GM23338 (cell line): ENCODE data around the gene SERGEF. TPM values are rescaled to one million over a fixed set of nuclear protein-coding genes. Genes with fewer than 3 reads are reported as not detected.

ENCODE experiments used
- ATAC-seq: fragments of 200-7000 bp; cut with Tn5 transposase; 3 replicates; pipeline ENCODE4 v1.9.1; 2020
- DNase-seq: peaks from one replicate; pipeline ENCODE4 v3.0.0-alpha.2; 2015; ENCODE audit warnings: low spot score
- H2AFZ ChIP-seq: fragments of 200-600 bp; sonication (generic); 2 replicates; pipeline ENCODE4 v1.8.0; 2016; ENCODE audit warnings: antibody characterized with exemption, mild to moderate bottlenecking, moderate library complexity
- H3F3A ChIP-seq: fragments of 200-600 bp; sonication (generic); replicated peaks from 2 replicates; pipeline ENCODE4 v1.8.0; 2017; ENCODE audit warnings: antibody characterized with exemption, mixed run types, low read depth
- H3K27ac ChIP-seq: fragments of 200-600 bp; sonication (generic); 2 replicates; pipeline ENCODE4 v1.6.1; 2016; ENCODE audit warnings: low read depth
- H3K27me3 ChIP-seq: fragments of 200-600 bp; sonication (generic); 2 replicates; pipeline ENCODE4 v1.8.0; 2016; ENCODE audit warnings: mild to moderate bottlenecking, mixed run types, moderate library complexity; ENCODE audit not compliant: insufficient read depth
- H3K36me3 ChIP-seq: fragments of 200-600 bp; sonication (generic); 2 replicates; pipeline ENCODE4 v1.8.0; 2016; ENCODE audit warnings: mild to moderate bottlenecking; ENCODE audit not compliant: insufficient read depth
- H3K4me1 ChIP-seq: fragments of 200-600 bp; sonication (generic); 2 replicates; pipeline ENCODE4 v1.8.0; 2016; ENCODE audit warnings: mild to moderate bottlenecking, moderate library complexity; ENCODE audit not compliant: insufficient read depth
- H3K4me2 ChIP-seq: fragments of 200-600 bp; sonication (generic); 2 replicates; pipeline ENCODE4 v1.7.1; 2017; ENCODE audit warnings: mixed run types
- H3K4me3 ChIP-seq: fragments of 200-600 bp; sonication (generic); 2 replicates; pipeline ENCODE4 v1.6.1; 2016; ENCODE audit warnings: mixed run types
- H3K79me2 ChIP-seq: fragments of 200-600 bp; sonication (generic); replicated peaks from 2 replicates; pipeline ENCODE4 v1.8.0; 2017; ENCODE audit warnings: mild to moderate bottlenecking; ENCODE audit not compliant: insufficient read depth
- H3K9me2 ChIP-seq: fragments of 200-600 bp; sonication (generic); 2 replicates; pipeline ENCODE4 v1.8.0; 2017; ENCODE audit not compliant: insufficient read depth
- H4K20me1 ChIP-seq: fragments of 200-600 bp; sonication (generic); replicated peaks from 2 replicates; pipeline ENCODE4 v1.8.0; 2017; ENCODE audit warnings: mild to moderate bottlenecking; ENCODE audit not compliant: insufficient read depth
- H3K27ac Mint-ChIP-seq: 2 replicates; pipeline ENCODE4 v1.8.0; 2020; ENCODE audit warnings: inconsistent platforms, mild to moderate bottlenecking, moderate library complexity, mixed read lengths
- H3K27me3 Mint-ChIP-seq: 3 replicates; pipeline ENCODE4 v1.8.0; 2022; ENCODE audit warnings: low read depth, mild to moderate bottlenecking, moderate library complexity, mixed read lengths, inconsistent platforms; ENCODE audit not compliant: insufficient read depth, poor library complexity
- H3K36me3 Mint-ChIP-seq: 3 replicates; pipeline ENCODE4 v1.8.0; 2021; ENCODE audit warnings: low read depth, mild to moderate bottlenecking, inconsistent platforms, moderate library complexity, mixed read lengths
- H3K4me1 Mint-ChIP-seq: 3 replicates; pipeline ENCODE4 v1.8.0; 2020; ENCODE audit warnings: mild to moderate bottlenecking, inconsistent platforms, mixed read lengths
- H3K4me3 Mint-ChIP-seq: 3 replicates; pipeline ENCODE4 v1.8.0; 2021; ENCODE audit warnings: moderate library complexity, mild to moderate bottlenecking, inconsistent platforms, mixed read lengths
- H3K9me3 Mint-ChIP-seq: 3 replicates; pipeline ENCODE4 v1.8.0; 2020; ENCODE audit warnings: moderate library complexity, mild to moderate bottlenecking, inconsistent platforms, mixed read lengths
- EZH2 ChIP-seq: fragments of 200-600 bp; sonication (generic); IDR thresholded peaks from one replicate; pipeline ENCODE4 v1.8.0; 2017; ENCODE audit warnings: antibody characterized with exemption, mild to moderate bottlenecking, low read depth; ENCODE audit not compliant: unreplicated experiment
- EZH2phosphoT487 ChIP-seq: fragments of 200-600 bp; sonication (generic); IDR thresholded peaks from one replicate; pipeline ENCODE4 v1.8.1; 2018; ENCODE audit warnings: antibody characterized with exemption; ENCODE audit not compliant: unreplicated experiment
- JUNB ChIP-seq: IDR thresholded peaks from one replicate; pipeline ENCODE4 v1.6.1; 2016; ENCODE audit warnings: antibody characterized with exemption; ENCODE audit not compliant: unreplicated experiment
- NANOG ChIP-seq: IDR thresholded peaks from 2 replicates; pipeline ENCODE4 v1.6.1; 2016; ENCODE audit warnings: antibody characterized with exemption, borderline replicate concordance
- POLR2AphosphoS5 ChIP-seq: IDR thresholded peaks from 2 replicates; pipeline ENCODE4 v1.6.1; 2016; ENCODE audit warnings: antibody characterized with exemption, low read depth
- ZNF114 ChIP-seq: fragments of 250-450 bp; sonication (Bioruptor Pico); IDR thresholded peaks from 2 replicates; pipeline ENCODE4 v1.5.0; 2020; ENCODE audit warnings: mild to moderate bottlenecking, moderate library complexity
- polyA plus RNA-seq: library from polyadenylated mRNA; unstranded; fragments of >200 nt; fragmentation: Nextera tagmentation; extraction: Ambion mirVana; gene quantifications from 2 replicates; pipeline ENCODE4 v1.2.1, GENCODE V29; 2016
- total RNA-seq: library from RNA; depleted of rRNA; stranded (reverse); fragments of >200 nt; shearing (Covaris generic); gene quantifications from 2 replicates; pipeline ENCODE4 v1.2.3, GENCODE V29; 2014
- TF ChIP-seq, protein P1 (sequence below), 2 experiments: fragments of 200-600 bp in 1 of 2; sonication (generic) in 1 of 2; conservative IDR thresholded peaks; 2 replicates each; pipeline versions ENCODE4 v1.5.1 to v1.6.1; 2016 to 2017; ENCODE audit warnings: antibody characterized with exemption in 2 of 2, low read depth in 2 of 2, mild to moderate bottlenecking in 2 of 2, moderate library complexity in 1 of 2
- TF ChIP-seq, protein P2 (sequence below): IDR thresholded peaks from 2 replicates; pipeline ENCODE4 v1.6.1; 2016; ENCODE audit warnings: antibody characterized with exemption
- TF ChIP-seq, protein P3 (sequence below): fragments of 250-450 bp; sonication (Bioruptor Pico); IDR thresholded peaks from 2 replicates; pipeline ENCODE4 v1.5.0; 2020; ENCODE audit warnings: mild to moderate bottlenecking, moderate library complexity
- TF ChIP-seq, protein P4 (sequence below): IDR thresholded peaks from one replicate; pipeline ENCODE4 v1.6.1; 2018; ENCODE audit warnings: antibody characterized with exemption; ENCODE audit not compliant: unreplicated experiment

Gene SERGEF
- total and polyA plus RNA-seq, 2 experiments from 2014 or later, result 24.2 to 27.9 TPM

DNA sequence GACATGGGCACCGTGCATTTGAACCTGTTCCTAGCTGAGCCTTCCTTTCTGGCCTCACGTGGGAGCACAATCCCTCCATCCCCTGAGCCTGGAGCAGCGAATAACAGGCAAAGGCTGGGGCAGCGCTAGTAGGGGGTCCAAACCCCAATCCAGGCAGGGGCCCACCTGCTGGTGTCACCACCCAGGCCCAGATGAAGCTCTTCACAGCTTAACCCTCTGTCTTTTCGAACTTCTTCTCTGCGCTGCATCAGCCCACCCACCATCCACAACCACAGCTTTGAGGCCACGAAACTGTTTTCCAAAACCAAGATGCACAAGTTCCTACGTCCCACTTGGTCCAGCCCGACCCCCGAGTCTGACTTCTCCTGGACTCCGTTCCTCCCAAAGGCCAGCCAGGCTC, 266.8 kb downstream of the SERGEF start (continued):
- TF ChIP-seq, protein P1, sequence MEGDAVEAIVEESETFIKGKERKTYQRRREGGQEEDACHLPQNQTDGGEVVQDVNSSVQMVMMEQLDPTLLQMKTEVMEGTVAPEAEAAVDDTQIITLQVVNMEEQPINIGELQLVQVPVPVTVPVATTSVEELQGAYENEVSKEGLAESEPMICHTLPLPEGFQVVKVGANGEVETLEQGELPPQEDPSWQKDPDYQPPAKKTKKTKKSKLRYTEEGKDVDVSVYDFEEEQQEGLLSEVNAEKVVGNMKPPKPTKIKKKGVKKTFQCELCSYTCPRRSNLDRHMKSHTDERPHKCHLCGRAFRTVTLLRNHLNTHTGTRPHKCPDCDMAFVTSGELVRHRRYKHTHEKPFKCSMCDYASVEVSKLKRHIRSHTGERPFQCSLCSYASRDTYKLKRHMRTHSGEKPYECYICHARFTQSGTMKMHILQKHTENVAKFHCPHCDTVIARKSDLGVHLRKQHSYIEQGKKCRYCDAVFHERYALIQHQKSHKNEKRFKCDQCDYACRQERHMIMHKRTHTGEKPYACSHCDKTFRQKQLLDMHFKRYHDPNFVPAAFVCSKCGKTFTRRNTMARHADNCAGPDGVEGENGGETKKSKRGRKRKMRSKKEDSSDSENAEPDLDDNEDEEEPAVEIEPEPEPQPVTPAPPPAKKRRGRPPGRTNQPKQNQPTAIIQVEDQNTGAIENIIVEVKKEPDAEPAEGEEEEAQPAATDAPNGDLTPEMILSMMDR (conservative IDR thresholded peaks at IDR 0.05; ENCODE audit: low read depth in 2 of 2), result no peak
- TF ChIP-seq NANOG (no peak), EZH2phosphoT487 (no peak)
- TF ChIP-seq, protein P2, sequence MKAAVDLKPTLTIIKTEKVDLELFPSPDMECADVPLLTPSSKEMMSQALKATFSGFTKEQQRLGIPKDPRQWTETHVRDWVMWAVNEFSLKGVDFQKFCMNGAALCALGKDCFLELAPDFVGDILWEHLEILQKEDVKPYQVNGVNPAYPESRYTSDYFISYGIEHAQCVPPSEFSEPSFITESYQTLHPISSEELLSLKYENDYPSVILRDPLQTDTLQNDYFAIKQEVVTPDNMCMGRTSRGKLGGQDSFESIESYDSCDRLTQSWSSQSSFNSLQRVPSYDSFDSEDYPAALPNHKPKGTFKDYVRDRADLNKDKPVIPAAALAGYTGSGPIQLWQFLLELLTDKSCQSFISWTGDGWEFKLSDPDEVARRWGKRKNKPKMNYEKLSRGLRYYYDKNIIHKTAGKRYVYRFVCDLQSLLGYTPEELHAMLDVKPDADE, result no peak

DNA sequence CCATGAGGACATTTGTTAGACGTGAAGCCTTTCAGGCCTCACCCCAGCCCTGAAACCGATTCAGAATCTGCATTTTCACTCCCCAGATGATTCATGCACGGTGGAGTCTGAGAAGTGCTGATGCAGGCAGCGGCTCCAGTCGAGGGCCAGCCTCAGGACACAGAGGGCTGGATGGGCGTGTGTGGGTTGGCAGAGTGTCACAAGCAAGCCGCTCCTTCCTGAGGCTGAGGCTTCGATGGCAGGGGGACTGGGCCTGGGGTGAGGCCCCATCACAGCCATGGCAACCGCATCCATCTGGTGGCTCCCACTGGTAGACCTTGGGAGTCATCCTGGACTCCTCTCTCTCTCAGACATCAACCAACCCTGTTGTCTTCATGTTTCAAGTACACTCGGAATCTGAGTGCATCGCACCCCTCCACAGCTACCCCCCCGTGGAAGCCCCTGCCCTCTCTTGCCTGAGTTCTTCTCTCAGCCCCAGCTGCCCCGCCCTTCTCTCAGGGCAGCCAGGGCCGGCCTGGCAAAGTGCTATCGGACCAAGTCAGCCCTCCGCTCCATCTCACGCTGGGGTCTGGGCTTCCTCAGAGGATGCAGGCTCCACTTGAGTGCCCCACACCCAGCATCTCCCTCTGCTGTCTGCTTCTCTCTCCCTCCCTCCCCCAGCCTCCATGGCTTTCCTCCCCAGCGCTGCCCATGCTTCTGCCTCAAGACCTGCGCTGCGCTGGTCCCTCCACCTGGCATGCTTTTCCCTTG, 267.6 kb downstream of the SERGEF start:
- Histone ChIP-seq H3K79me2 (no peaks in the 10 kb centered on the region), H3K9me2 (no peaks in the 10 kb centered on the region), H3K27me3 (no peaks in the 10 kb centered on the region), H4K20me1 (no peaks in the 10 kb centered on the region), H3K36me3 (no peaks in the 10 kb centered on the region), H3K4me3 (no peak overlapping the region), H3K4me1 (no peaks in the 10 kb centered on the region), H3K27ac (no peak overlapping the region), H2AFZ (no peak overlapping the region), H3F3A (no peaks in the 10 kb centered on the region), H3K4me2 (no peak overlapping the region)
- DNase-seq (no peak), ATAC-seq (no peak)
- Mint-ChIP-seq H3K27me3 (peaks cover 13% of the 10 kb centered on the region), H3K27ac (no peak overlapping the region), H3K4me1 (no peaks in the 10 kb centered on the region), H3K9me3 (no peaks in the 10 kb centered on the region), H3K4me3 (no peak overlapping the region), H3K36me3 (no peaks in the 10 kb centered on the region)
- TF ChIP-seq ZNF114 (CRISPR knock-in tag) (no peak), JUNB (no peak), POLR2AphosphoS5 (no peak), EZH2phosphoT487 (no peak), EZH2 (no peak), NANOG (no peak)
- TF ChIP-seq, protein P3, sequence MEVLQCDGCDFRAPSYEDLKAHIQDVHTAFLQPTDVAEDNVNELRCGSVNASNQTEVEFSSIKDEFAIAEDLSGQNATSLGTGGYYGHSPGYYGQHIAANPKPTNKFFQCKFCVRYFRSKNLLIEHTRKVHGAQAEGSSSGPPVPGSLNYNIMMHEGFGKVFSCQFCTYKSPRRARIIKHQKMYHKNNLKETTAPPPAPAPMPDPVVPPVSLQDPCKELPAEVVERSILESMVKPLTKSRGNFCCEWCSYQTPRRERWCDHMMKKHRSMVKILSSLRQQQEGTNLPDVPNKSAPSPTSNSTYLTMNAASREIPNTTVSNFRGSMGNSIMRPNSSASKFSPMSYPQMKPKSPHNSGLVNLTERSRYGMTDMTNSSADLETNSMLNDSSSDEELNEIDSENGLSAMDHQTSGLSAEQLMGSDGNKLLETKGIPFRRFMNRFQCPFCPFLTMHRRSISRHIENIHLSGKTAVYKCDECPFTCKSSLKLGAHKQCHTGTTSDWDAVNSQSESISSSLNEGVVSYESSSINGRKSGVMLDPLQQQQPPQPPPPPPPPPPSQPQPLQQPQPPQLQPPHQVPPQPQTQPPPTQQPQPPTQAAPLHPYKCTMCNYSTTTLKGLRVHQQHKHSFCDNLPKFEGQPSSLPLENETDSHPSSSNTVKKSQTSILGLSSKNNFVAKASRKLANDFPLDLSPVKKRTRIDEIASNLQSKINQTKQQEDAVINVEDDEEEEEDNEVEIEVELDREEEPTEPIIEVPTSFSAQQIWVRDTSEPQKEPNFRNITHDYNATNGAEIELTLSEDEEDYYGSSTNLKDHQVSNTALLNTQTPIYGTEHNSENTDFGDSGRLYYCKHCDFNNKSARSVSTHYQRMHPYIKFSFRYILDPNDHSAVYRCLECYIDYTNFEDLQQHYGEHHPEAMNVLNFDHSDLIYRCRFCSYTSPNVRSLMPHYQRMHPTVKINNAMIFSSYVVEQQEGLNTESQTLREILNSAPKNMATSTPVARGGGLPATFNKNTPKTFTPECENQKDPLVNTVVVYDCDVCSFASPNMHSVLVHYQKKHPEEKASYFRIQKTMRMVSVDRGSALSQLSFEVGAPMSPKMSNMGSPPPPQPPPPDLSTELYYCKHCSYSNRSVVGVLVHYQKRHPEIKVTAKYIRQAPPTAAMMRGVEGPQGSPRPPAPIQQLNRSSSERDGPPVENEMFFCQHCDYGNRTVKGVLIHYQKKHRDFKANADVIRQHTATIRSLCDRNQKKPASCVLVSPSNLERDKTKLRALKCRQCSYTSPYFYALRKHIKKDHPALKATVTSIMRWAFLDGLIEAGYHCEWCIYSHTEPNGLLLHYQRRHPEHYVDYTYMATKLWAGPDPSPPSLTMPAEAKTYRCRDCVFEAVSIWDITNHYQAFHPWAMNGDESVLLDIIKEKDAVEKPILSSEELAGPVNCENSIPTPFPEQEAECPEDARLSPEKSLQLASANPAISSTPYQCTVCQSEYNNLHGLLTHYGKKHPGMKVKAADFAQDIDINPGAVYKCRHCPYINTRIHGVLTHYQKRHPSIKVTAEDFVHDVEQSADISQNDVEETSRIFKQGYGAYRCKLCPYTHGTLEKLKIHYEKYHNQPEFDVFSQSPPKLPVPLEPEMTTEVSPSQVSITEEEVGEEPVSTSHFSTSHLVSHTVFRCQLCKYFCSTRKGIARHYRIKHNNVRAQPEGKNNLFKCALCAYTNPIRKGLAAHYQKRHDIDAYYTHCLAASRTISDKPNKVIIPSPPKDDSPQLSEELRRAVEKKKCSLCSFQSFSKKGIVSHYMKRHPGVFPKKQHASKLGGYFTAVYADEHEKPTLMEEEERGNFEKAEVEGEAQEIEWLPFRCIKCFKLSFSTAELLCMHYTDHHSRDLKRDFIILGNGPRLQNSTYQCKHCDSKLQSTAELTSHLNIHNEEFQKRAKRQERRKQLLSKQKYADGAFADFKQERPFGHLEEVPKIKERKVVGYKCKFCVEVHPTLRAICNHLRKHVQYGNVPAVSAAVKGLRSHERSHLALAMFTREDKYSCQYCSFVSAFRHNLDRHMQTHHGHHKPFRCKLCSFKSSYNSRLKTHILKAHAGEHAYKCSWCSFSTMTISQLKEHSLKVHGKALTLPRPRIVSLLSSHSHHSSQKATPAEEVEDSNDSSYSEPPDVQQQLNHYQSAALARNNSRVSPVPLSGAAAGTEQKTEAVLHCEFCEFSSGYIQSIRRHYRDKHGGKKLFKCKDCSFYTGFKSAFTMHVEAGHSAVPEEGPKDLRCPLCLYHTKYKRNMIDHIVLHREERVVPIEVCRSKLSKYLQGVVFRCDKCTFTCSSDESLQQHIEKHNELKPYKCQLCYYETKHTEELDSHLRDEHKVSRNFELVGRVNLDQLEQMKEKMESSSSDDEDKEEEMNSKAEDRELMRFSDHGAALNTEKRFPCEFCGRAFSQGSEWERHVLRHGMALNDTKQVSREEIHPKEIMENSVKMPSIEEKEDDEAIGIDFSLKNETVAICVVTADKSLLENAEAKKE, result no peak
- TF ChIP-seq, protein P4, sequence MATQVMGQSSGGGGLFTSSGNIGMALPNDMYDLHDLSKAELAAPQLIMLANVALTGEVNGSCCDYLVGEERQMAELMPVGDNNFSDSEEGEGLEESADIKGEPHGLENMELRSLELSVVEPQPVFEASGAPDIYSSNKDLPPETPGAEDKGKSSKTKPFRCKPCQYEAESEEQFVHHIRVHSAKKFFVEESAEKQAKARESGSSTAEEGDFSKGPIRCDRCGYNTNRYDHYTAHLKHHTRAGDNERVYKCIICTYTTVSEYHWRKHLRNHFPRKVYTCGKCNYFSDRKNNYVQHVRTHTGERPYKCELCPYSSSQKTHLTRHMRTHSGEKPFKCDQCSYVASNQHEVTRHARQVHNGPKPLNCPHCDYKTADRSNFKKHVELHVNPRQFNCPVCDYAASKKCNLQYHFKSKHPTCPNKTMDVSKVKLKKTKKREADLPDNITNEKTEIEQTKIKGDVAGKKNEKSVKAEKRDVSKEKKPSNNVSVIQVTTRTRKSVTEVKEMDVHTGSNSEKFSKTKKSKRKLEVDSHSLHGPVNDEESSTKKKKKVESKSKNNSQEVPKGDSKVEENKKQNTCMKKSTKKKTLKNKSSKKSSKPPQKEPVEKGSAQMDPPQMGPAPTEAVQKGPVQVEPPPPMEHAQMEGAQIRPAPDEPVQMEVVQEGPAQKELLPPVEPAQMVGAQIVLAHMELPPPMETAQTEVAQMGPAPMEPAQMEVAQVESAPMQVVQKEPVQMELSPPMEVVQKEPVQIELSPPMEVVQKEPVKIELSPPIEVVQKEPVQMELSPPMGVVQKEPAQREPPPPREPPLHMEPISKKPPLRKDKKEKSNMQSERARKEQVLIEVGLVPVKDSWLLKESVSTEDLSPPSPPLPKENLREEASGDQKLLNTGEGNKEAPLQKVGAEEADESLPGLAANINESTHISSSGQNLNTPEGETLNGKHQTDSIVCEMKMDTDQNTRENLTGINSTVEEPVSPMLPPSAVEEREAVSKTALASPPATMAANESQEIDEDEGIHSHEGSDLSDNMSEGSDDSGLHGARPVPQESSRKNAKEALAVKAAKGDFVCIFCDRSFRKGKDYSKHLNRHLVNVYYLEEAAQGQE, result no peak
